Mammary epithelial cell (primary cell): ENCODE measurements around the gene RBM17.

Experiments
- CTCF ChIP-seq, 2 donors: IDR thresholded peaks in 1 of 2; conservative IDR thresholded peaks in 1 of 2; 2 replicates each; pipeline ENCODE4 v1.5.1; 2011 to 2012; ENCODE audit warnings: inconsistent platforms in 2 of 2, low read length in 2 of 2, mild to moderate bottlenecking in 2 of 2, control low read depth in 1 of 2, low read depth in 1 of 2; ENCODE audit not compliant: insufficient read depth in 1 of 2; ENCODE audit errors: extremely low read depth in 1 of 2
- EZH2 ChIP-seq: IDR thresholded peaks from 2 replicates; pipeline ENCODE4 v1.6.1; 2012; ENCODE audit warnings: low read length, inconsistent platforms, borderline replicate concordance

GRCh38 chr10:6116806-6117205, 28.0 kb downstream of the RBM17 start:
- TF ChIP-seq CTCF (conservative IDR thresholded peaks at IDR 0.05 in 1 of 2, IDR thresholded peaks at IDR 0.05 in 1 of 2; ENCODE audit: extremely low read depth in 1 of 2, insufficient read depth in 1 of 2, low read depth in 1 of 2, low read length in 2 of 2) (no peak), EZH2 (no peak)
